Thyroid gland (tissue), 4 donors: ENCODE measurements around the gene IFNLR1. TPM values are rescaled to one million over a fixed set of nuclear protein-coding genes. Genes with fewer than 3 reads are reported as not detected.
A peak's percentile ranks its signal among the peaks of the same experiment; 100 is the strongest.

Experiments used
- DNase-seq, 2 donors: peaks; one replicate each; pipeline ENCODE4 v3.0.0-alpha.2; 2019
- H3K27ac ChIP-seq, 3 donors: fragments of 200-600 bp; sonication (generic); 1 replicate in 2 of 3; 2 replicates in 1 of 3; pipeline ENCODE4 v1.5.1; 2016 to 2019; ENCODE audit warnings: mild to moderate bottlenecking in 1 of 3, moderate library complexity in 1 of 3
- H3K27me3 ChIP-seq: fragments of 200-600 bp; sonication (generic); one replicate; pipeline ENCODE4 v1.5.1; 2019
- H3K36me3 ChIP-seq, 2 donors: fragments of 200-600 bp; sonication (generic); one replicate each; pipeline ENCODE4 v1.5.1; 2016 to 2019
- H3K4me1 ChIP-seq, 2 donors: fragments of 200-600 bp; sonication (generic); one replicate each; pipeline ENCODE4 v1.5.1; 2017 to 2019
- H3K4me3 ChIP-seq, 3 donors: fragments of 200-600 bp; sonication (generic); replicated peaks in 1 of 3; 1 replicate in 2 of 3; 2 replicates in 1 of 3; pipeline ENCODE4 v1.5.1; 2016; ENCODE audit warnings: mild to moderate bottlenecking in 1 of 3
- H3K9me3 ChIP-seq: fragments of 200-600 bp; sonication (generic); one replicate; pipeline ENCODE4 v1.5.1; 2017
- POLR2A ChIP-seq, 2 donors: fragments of 450-650 bp; IDR thresholded peaks; one replicate each; pipeline ENCODE4 v1.6.1; 2017; ENCODE audit warnings: antibody characterized with exemption in 2 of 2, mild to moderate bottlenecking in 2 of 2, moderate library complexity in 1 of 2
- WGBS, 2 donors: methylation state at CpG; one replicate each; pipeline ENCODE4 v1.1.5; 2017; 5-methylcytosine and 5-hydroxymethylcytosine counted together
- intact Hi-C: fragments of 100-400 bp; cut with DNase I; formaldehyde crosslinking; loops from one replicate; pipeline ENCODE4 v1.15.1; 2023
- total RNA-seq, 4 donors: library from RNA; depleted of rRNA; stranded (reverse); fragments of >200 nt; gene quantifications; one replicate each; pipeline ENCODE4 v1.2.3, GENCODE V29; 2016
- TF ChIP-seq, protein P1 (sequence below), 6 experiments: fragments of 200-600 bp in 3 of 6; fragments of 450-650 bp in 3 of 6; sonication (generic) in 3 of 6; IDR thresholded peaks; one replicate each; pipeline ENCODE4 v1.5.1; 2016 to 2019; ENCODE audit warnings: antibody characterized with exemption in 6 of 6, mild to moderate bottlenecking in 2 of 6, inconsistent platforms in 1 of 6, moderate library complexity in 1 of 6

IFNLR1 gene
- total RNA-seq, 4 donors from 2014 or later: 4.7 to 9.3 (median 6.1) TPM

GRCh38 chr1:24190983-24191461 is 3.9 kb upstream of the IFNLR1 start:
- DNase-seq: no peak
- Histone ChIP-seq H3K27me3 (no peaks in the 10 kb centered on the region), H3K36me3 (no peaks in the 10 kb centered on the region), H3K4me1 (peaks cover 7 to 20% of the 10 kb centered on the region in 2 donors), H3K4me3 (no peak overlapping the region), H3K9me3 (no peaks in the 10 kb centered on the region), H3K27ac (no peak overlapping the region)
- TF ChIP-seq POLR2A (IDR thresholded peaks at IDR 0.05): no peak
- TF ChIP-seq, protein P1, sequence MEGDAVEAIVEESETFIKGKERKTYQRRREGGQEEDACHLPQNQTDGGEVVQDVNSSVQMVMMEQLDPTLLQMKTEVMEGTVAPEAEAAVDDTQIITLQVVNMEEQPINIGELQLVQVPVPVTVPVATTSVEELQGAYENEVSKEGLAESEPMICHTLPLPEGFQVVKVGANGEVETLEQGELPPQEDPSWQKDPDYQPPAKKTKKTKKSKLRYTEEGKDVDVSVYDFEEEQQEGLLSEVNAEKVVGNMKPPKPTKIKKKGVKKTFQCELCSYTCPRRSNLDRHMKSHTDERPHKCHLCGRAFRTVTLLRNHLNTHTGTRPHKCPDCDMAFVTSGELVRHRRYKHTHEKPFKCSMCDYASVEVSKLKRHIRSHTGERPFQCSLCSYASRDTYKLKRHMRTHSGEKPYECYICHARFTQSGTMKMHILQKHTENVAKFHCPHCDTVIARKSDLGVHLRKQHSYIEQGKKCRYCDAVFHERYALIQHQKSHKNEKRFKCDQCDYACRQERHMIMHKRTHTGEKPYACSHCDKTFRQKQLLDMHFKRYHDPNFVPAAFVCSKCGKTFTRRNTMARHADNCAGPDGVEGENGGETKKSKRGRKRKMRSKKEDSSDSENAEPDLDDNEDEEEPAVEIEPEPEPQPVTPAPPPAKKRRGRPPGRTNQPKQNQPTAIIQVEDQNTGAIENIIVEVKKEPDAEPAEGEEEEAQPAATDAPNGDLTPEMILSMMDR (IDR thresholded peaks at IDR 0.05): no peak
- intact Hi-C loops: no loop called here
- 91 to 94% methylated on average over 3 of the region's 3 CpGs for WGBS, 2 donors

- H3K27ac ChIP-seq: peak overlapping the region in 1 of 3 donors; percentile 33
- intact Hi-C loops: no loop called here
- no peaks in the 10 kb centered on the region for H3K27me3 ChIP-seq
- no peak overlapping the region for H3K4me3 ChIP-seq
- TF ChIP-seq, protein P1 (IDR thresholded peaks at IDR 0.05): no peak
- TF ChIP-seq POLR2A (IDR thresholded peaks at IDR 0.05): no peak
- H3K9me3 ChIP-seq: no peaks in the 10 kb centered on the region
- WGBS, 2 donors: 75 to 77% methylated on average over 7 of the region's 7 CpGs
- H3K4me1 ChIP-seq: peaks cover 9 to 26% of the 10 kb centered on the region in 2 donors
- no peaks in the 10 kb centered on the region for H3K36me3 ChIP-seq
- DNase-seq: no peak
Measured at GRCh38 chr1:24189528-24189927, 2.4 kb upstream of the IFNLR1 start.

- Histone ChIP-seq H3K27me3 (no peaks in the 10 kb centered on the region), H3K9me3 (no peaks in the 10 kb centered on the region), H3K36me3 (no peaks in the 10 kb centered on the region), H3K4me1 (peaks cover 16 to 35% of the 10 kb centered on the region in 2 donors), H3K4me3 (peak overlapping the region; percentile 29 to 42 (median 33)), H3K27ac (peak overlapping the region; percentile 80 to 88 (median 84))
- intact Hi-C loops: no loop called here
- DNase-seq: no peak
- TF ChIP-seq, protein P1 (IDR thresholded peaks at IDR 0.05): no peak
- TF ChIP-seq POLR2A (IDR thresholded peaks at IDR 0.05): no peak
- WGBS, 2 donors: 30 to 38% methylated on average over 8 of the region's 8 CpGs
Measured at GRCh38 chr1:24186711-24186992, 437 bp downstream of the IFNLR1 start.

- WGBS, 2 donors: 70 to 75% methylated on average over 11 to 13 of the region's 13 CpGs
Measured at GRCh38 chr1:24186031-24186710, 918 bp downstream of the IFNLR1 start.

GRCh38 chr1:24185076-24185475 is 2.0 kb downstream of the IFNLR1 start:
- peaks cover 28 to 47% of the 10 kb centered on the region in 2 donors for H3K4me1 ChIP-seq
- no peaks in the 10 kb centered on the region for H3K27me3 ChIP-seq
- TF ChIP-seq POLR2A (IDR thresholded peaks at IDR 0.05): no peak
- TF ChIP-seq, protein P1 (IDR thresholded peaks at IDR 0.05): no peak
- intact Hi-C loops: no loop called here
- DNase-seq: no peak
- no peak overlapping the region for H3K4me3 ChIP-seq
- H3K36me3 ChIP-seq: no peaks in the 10 kb centered on the region
- H3K27ac ChIP-seq: no peak overlapping the region
- 71 to 75% methylated on average over 4 of the region's 4 CpGs for WGBS, 2 donors
- H3K9me3 ChIP-seq: no peaks in the 10 kb centered on the region

More at GRCh38 chr1:24186031-24186710, 918 bp downstream of the IFNLR1 start:
- intact Hi-C loops: no loop called here
- DNase-seq: no peak
- no peak for TF ChIP-seq POLR2A (IDR thresholded peaks at IDR 0.05)
- TF ChIP-seq, protein P1 (IDR thresholded peaks at IDR 0.05): no peak
- H3K4me3 ChIP-seq: peak overlapping the region in 1 of 3 donors; percentile 42
- no peaks in the 10 kb centered on the region for H3K36me3 ChIP-seq
- no peaks in the 10 kb centered on the region for H3K9me3 ChIP-seq
- no peaks in the 10 kb centered on the region for H3K27me3 ChIP-seq
- peak overlapping the region; percentile 80 to 88 (median 84) for H3K27ac ChIP-seq
- H3K4me1 ChIP-seq: peaks cover 21 to 40% of the 10 kb centered on the region in 2 donors
